GM19452 (cell line): ENCODE results near the gene COL8A2.

Source experiments
- ATAC-seq: cut with Tn5 transposase; IDR thresholded peaks from one replicate; pipeline ENCODE4 v1.9.1; 2021; ENCODE audit not compliant: unreplicated experiment

Gene COL8A2

DNA sequence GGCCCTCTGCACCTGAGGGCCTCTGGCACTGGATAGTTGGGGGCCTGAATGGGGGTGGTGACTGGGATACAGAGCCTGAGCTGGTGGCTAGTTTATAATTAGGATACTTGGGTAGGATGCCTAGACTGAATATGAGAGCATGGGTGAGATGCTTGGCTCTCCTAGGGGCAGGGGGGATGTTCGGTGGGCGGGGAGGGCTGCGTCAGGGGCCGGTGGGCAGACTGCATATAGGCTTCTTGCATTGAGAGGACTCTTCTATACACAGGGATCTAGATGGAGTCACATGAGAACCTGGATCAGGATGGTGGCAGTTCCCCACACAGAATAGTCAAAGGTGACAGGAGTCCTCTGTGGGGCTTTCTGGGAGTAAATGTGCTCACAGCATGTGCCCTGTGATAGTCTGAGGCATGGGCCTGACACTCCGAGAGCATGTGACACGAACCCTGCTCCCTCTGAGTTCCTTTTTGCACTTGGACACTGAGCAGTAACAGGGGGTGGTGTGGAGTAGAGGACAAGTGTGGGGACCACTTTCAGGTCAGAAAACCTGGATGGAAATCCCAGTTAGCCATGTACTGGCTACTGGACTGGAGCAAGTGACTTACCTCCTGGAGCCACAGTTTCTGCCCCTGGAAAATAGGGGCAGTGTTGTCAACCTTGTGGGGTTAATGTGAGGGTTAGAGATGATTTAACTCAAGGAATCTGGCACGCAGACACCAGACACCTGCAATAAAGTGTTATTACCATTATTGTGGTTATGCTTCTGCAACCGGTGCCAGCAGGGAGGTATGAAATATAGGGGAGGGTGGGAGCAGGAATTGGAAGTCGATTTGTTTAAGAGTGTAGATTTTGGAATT lies 33.2 kb upstream of the COL8A2 start:
- ATAC-seq = no peak

DNA sequence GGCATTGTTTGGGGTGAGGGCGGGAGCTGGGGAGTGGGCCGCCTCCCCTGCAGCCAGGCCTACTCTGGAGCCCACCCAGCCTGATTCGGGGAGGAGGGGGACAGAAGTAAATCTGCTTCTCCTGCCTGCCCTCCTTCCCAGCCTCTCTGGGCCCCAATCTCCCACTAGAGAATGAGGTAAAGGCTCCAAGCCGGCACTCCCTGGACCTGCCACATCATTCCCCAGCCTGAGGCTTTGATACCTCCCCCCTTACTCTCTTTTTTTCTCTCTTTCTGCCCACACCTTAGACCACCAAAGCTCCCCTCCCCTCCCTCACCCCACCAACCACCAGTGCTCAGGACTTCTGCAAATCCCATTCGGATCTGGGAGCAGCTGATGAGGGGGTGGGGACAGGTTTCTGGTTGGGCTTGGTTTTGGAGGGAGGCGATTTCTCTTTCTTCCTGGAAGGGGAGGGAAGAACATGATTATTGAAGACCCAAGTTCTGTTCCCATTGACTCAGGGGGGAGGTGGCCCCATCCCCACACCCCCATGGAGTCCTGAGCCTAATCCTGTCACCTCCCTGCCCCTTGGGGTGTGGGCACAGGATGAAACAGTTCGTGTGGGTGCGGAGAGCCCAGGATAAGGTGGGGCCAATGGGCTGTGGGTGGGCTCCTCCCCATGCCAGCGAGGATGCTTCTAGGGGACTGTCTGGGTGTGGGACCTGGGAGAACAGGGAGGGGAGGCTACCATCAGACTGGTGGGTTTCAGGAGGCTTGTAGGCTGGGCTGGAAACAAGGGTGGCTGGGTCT lies 32.3 kb upstream of the COL8A2 start:
- ATAC-seq = no peak

DNA sequence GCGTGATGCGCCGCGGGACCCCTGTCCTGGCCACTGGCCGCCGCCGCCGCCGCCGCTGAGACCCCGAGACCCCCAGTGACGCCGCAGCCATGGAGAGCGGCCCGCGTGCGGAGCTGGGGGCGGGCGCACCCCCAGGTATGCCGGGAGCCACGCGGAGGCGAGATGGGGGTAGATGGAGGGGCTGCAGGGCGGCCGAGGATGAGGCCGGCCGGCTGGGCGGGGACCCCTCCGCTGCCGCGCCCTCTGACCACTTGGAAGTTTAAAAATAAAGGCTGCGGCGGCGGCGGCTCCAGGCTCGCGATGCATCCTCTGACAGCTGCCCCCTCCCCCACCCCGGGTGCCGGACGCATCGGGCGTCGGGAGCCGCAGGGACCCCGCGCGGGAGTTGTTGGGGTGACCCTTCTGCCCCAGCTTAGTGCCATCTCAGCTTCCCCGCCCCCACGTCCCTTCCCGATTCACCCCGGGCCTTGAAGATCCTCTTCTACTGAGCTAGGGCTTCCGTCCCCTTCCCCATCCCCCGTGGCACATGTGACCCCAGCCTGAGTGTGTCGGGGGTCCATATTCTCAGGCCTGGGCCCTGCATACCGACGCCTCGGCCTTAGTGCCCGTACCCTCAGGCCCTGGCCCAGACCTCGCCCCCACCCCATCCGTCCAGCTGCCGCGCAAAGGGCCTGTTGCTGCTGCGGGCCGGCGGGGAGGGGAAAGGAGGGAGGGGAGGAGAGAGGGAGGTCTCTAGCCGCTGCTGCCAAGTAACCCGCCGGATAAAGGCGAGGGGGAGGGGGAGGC lies 31.5 kb upstream of the COL8A2 start:
- ATAC-seq = no peak

DNA sequence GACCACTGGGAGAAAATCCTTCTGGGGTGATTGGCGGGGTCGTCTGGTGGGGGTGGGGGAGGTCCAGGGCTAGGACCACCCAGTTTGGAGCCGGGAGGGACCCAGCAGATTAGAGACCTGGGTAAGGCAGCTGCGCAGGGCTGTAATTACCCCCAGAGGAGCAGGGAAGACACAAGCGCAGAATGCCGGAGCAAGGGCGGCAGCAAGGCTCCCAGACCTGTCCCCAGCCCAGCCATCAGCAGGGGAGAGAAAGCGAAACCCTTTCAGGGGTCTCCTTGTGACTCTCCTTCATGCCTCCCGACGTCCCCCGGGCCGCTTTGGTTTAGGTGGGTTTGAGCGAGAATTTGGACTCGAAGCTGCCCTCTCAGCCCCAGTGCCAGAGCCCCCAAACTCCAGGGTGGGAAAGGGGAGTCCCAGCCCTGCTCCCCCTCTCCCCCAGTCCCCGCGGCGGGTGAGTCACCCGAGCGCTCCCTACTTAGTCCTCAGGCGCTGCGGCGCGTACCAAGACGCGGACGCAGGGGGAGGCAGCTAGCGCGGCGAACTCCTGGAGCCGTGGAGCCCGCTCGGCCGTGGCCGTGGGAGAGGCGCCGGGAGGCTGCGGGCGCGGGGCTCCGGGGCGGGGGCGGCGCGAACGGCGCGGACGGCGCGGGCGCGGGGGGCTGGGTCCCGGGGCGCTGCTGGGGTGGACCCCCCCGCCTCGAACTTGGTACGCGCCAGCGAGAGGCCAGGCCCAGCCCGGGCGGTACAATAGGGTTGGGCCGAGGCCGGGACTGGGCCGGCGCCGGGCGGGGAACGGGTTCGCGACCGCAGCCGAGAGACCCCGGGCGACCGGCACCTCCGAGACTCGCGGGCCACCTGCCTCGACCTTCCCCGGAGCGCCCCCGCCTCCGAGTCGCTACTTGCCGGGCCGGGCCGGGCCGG lies 30.6 kb upstream of the COL8A2 start, which contains the start of gene MAP7D1:
Gene MAP7D1, plus strand, starts transcription at position 753 of the 921 bp plus-strand sequence. CDS start 258 bp downstream, outside the sequence.
- ATAC-seq = peak; percentile 54

DNA sequence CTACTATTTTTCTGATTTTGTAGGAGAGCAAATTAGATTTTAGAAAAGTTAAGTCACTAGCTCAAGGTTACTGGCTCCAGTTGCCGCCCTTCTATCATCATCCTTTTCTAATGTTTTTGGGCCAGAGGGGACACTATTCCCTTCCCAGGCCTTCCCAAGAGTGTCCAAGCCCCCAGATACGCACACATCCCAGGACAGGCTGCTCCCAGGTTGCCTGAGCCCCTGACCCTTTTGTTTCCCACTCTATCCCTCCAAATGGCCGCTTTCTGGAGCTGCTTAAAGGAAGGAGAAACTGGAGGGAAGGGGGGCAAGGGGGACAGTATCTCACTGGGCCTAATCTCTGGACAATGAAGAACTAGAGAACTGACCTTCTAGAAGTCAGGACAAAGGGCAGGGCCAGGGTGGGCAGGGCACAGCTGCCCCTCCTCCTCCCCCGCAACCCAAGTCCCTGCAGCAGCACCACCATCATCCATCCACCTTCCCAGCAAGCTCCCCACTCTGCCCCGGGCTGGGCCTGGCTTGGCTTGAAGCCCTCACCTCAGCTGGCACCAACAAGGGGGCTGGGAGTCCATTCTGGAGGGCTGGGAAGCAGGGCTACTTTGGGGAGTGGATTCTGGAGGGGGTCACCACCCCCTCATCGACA lies 29.9 kb upstream of the COL8A2 start:
- ATAC-seq = no peak

DNA sequence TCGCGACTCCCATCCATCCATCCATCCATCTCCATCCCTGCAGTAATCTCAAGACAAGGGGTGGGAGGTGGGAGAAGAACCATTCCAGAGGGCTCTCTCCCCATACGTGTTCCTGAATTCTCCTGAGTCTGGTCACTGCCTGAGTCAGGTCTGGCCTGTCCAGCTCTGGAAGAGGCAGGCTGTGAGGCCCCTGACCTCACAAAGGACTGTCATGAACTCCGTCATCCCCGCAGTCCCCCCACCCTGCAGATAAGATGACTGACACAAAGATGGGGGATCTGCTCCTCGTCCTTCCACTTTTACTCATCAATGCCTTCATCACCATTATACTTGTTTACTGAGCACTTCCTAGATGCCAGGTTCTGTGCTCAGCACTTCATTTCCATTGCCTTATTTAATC lies 29.3 kb upstream of the COL8A2 start:
- no peak for ATAC-seq

DNA sequence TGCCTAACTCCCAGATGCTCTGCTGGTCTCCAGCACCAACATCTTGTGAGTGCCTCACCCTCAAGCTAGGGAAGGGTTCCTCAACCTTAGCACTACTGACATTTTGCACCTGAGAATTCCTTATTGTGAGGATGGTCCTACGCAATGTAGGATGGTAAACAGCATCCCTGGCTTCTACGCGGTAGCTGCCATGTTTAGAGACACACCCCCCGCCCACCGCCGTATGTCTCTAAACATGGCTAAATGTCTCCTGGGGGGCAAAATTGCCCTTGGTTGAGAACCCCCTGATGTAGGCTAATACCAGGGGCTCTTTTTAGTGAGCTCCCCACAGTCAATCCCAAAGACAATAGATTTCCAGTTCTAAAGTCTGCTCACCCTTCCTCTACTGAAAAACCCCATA lies 28.5 kb upstream of the COL8A2 start:
- no peak for ATAC-seq

DNA sequence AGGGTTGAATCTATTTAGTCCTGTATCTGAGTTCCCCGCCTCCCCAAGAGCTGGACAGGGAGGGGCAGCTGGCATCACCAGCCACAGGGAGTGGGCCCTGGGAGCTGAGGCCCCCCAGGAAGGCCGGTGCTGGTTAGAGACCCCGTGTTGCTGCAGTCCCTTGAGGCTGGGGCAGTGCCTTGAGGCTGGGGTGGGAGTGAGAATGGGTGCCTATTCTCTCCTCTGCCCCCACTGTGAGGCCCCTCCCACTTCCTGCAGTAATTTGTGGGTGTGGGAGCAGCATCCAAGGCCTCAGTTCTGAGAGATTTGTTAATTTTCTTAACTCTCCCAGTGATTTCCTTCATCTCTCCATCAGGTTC lies 26.8 kb upstream of the COL8A2 start:
- ATAC-seq = no peak

DNA sequence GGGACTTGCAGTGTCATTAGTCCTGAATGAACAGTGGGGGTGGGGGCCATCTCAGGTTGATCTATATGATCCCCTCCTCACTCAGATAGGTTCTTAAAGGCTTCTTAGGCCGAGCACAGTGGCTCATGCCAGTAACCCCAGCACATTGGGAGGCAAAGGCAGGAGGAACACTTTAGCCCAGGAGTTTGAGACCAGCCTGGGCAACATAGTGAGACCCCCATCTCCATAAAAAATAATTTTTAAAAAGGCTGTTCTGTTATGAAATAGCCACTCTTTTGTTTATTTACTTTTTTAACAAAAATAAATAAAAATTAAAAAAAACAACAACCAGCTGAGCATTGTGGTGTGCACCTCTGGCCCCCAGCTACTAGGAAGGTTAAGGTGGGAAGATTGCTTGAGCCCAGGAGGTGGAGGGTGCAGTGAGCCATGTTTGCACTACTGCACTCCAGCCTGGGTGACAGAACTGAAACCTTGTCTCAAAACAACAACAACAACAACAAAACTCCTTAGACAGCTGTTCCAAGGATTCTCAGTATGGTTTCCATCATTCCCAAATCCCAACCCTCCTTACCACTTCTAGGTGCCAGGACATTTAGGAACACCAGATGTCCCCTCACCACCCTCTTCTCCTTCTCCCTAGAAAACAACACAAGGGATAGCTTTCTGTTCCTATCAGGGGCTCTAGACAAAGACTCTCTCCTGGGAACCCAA lies 26.3 kb upstream of the COL8A2 start:
- no peak for ATAC-seq

DNA sequence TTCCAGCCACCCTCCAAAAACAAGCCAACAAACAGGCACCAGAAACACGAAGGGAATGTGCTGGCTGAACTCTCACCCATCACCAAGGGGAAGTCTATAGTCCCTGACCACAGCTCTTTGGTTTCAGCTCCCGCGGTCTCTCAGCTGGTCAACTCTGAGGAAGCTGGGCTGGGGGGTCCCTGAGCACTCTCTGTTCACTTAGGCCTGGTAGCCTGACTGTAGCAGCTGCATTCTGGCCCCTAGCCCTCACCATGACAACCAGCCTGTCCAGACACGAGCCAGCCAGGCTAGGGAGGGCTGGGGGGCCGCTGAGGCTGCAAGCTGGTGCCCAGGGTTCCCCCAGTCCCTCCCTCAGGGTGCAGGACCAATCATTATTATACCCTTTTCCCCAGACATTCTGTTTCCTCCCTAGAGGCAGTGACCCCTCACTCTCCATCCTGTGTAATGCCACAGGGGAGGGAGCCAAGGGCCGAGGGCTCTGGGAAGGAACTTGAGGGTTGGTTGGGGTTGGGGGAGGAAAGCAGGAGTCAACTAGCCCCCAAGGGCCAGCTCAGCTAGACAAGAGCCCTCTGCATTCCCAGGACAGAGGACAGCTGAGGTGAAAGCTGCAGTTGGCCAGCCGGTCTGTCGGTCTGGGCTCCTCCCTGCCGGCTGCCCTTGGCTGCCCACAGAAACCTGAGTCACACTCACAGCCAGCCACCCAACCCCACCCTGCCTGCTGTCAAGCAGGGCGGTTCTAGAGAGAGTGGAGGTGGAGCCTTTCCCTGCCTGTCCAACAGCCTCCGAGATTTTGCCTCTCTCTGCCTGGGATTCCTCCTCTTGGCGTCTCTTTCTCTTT lies 25.5 kb upstream of the COL8A2 start:
- peak; percentile 50 for ATAC-seq

DNA sequence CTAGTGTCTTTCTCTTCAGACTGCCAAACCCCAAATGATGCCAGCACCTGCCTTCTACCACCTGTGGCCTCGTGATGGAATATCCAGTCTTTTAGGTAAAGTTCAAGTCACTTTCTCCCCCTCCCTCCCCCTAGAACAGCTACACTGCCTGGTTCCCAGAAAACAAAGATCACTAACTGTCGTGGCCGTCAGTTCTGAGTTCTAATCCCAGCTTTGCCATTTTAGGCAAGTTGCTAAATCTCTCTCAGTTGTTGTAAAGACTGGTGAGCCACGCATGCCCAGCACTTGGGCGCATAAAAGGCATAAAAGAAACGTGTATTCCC lies 24.9 kb upstream of the COL8A2 start:
- no peak for ATAC-seq

DNA sequence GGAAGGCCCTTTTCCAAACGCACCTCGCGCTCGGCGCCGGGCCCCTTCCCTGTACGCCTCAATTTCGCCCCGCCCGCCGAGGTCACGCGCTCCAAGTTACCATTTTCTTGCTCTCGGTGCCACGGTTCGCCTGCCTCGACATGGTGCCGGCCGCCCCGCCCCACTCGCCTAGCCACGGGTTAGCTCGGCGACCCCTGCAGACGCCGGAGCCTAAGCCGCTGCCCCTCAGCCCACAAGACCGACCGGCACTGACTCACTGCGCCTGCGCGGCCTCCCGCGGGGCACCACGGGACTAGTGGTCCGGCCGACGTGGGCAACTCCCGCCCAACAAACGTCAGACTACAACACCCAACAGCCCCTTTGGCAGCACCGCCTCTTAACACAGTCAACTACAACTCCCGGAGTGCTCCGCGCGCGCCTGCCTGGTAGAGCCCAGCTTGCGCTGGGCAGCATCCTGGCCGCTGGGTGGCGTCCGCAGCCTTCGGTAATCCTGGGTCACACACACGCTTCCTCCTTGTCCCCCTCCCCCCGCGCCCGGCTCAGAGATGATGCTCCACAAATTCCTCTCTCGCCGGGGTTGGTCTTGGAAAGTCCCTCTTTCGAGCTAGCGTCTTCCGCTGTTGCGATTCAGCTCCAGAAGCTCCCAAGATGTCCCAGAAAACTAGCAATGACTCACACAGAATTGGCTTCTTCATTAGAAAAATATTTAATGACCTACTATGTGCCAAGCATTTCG lies 24.4 kb upstream of the COL8A2 start, which contains the start of gene TRAPPC3:
Gene TRAPPC3, minus strand, starts transcription at position 250 of the 736 bp plus-strand sequence. Its CDS starts 108 bp downstream, at position 142.
- peak; percentile 84 for ATAC-seq

DNA sequence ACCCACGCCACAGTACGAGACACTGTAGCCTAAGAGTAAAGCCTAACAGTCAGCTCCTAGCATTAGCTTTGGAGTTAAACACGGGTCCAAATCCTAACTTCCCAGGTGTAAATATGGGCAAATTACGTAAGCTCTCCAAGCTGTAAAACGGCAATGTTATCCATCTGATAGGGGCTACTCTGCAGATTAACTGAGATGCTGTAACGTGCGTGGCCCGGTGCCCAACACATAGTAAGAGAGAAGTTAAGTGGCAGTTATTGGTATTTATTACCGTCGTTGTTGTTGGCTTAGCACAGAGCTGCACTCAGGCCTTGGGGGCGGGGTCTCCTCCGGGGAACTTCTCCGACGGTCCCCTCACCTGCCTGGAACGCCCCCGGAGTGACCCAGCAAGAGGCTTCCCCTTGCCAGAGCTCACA lies 23.8 kb upstream of the COL8A2 start:
- ATAC-seq = no peak

DNA sequence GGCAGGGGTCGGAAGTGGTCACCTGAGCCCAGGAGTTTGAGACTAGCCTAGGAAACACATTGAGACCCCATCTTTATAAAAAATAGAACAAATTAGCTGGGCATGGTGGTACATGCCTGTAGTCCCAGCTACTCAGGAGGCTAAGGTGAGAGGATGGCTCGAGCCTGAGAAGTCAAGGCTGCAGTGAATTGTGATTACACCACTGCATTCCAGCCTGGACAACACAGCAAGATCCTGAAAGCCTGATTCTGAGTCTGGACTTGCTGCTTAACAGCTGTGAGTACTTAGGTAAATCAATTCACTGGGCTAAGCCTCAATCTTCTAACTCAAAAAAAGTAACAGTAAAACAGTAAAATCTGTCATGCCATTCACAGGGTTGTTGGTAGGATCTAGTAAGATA lies 19.4 kb upstream of the COL8A2 start:
- no peak for ATAC-seq

DNA sequence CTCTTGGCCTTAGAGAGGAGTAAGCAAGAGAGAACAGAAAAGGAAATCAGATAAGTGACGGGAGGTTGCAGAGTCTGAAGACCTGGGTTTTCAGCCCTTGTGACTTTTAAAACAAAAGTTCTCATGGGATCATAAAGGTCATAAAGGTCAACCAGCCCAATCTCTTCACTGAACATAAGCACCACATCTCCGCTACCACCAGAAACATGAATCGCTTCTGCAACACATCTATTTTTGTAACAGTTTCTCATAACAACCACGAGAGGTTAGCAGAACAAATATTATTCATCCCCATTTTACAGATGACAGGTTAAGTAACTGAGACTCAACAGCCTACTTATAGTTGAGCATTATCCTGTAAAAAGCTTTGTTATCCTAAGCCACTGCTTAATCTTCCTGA lies 18.4 kb upstream of the COL8A2 start:
- no peak for ATAC-seq

DNA sequence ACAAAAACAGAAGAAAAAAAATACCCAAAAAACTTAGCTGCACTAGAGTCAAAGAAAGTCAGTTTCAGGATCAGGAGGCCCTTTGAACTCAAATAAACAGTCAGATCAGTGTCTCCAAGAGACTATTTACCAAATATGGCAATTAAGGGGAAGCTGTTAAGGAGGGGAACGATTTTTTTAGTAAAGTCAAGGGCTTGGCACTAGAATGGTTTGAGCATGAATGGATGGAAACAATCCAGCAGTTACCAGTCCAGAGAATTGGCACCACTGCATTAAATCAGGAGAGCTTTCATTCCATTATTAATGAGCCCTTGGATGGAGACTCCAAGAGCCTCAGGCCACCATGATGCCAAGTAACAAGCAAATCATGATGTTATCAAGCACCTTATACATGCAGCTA lies 17.1 kb upstream of the COL8A2 start:
- no peak for ATAC-seq

DNA sequence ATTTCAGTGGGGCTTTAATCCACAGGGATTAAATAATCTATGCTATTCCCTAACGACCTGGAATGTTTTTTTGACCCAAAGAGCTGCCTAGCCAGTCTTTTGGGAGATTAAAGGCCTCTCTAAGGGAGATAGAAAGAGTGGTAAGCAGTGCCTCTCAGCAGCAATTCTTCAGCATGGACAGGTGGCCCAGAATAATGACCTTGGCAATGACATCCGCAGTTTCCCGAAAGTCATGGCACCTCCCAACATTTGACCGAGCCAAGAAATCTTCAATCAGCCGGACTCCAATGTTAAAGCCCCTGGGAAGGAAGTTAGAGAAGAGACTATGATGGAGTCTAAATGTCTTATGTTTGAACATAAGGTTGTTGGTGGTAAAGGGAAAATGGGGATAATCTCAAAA lies 14.5 kb upstream of the COL8A2 start:
- ATAC-seq = no peak

DNA sequence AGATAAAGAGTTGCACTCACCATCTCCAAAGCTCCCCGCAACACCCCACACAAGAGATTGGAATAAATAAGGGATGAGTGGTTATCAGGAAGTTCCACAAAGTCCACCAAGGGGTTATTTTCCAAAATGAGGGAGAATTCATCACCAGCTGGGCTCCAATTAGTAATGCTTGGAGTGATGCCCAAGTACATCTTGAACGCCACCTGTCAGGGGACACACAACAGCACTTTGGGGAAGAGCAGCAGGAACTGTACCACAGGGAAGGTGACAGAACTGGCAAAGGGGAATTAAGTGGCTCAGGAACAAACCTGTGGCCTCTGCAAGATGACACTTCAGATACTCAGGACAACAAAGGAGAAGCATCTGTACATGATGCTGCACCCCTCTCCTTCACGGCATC lies 12.8 kb upstream of the COL8A2 start:
- no peak for ATAC-seq
